Mucosa of descending colon (tissue), 3 donors: ENCODE results near the gene GFRA4. TPM values are rescaled to one million over a fixed set of nuclear protein-coding genes. Genes with fewer than 3 reads are reported as not detected.

ENCODE experiments used
- ATAC-seq: fragments of 200-7000 bp; cut with Tn5 transposase; one replicate; pipeline ENCODE4 v1.9.1; 2020; ENCODE audit warnings: mild to moderate bottlenecking, moderate library complexity
- DNase-seq, 3 donors: peaks; one replicate each; pipeline ENCODE4 v3.0.0-alpha.2; 2020
- H3K36me3 ChIP-seq: fragments of 200-600 bp; one replicate; pipeline ENCODE4 v1.8.0; 2021; ENCODE audit warnings: low read depth, mild to moderate bottlenecking
- H3K4me1 ChIP-seq: fragments of 200-600 bp; one replicate; pipeline ENCODE4 v1.8.0; 2021; ENCODE audit warnings: low read depth, mild to moderate bottlenecking
- H3K4me3 ChIP-seq: fragments of 200-600 bp; one replicate; pipeline ENCODE4 v1.8.0; 2021; ENCODE audit warnings: mild to moderate bottlenecking
- H3K9me3 ChIP-seq: fragments of 200-600 bp; one replicate; pipeline ENCODE4 v1.8.0; 2021; ENCODE audit warnings: mild to moderate bottlenecking
- CTCF ChIP-seq: fragments of 200-600 bp; IDR thresholded peaks from one replicate; pipeline ENCODE4 v1.8.0; 2022; ENCODE audit warnings: antibody characterized with exemption, mild to moderate bottlenecking
- intact Hi-C, 2 donors: fragments of 100-400 bp; cut with DNase I in 1 of 2; cut with micrococcal nuclease in 1 of 2; formaldehyde crosslinking; loops; one replicate each; pipeline versions ENCODE4 v1.11.0 to v1.11.1; 2022; cut with DNase I, micrococcal nuclease
- total RNA-seq, 3 donors: library from RNA; stranded (reverse); fragmentation: NEBNext Ultra II Directional in 2 of 3; extraction: Animal tissue kit (Norgen Biotek cat#: 25700) in 2 of 3; gene quantifications; one replicate each; pipeline versions ENCODE4 v1.2.1 to v1.2.4, GENCODE V29; 2021 to 2023
- donor health status: DM: no; HTN: no; CAD: no; lungs with moderate emphysema.
- donor health status: DM: no; HTN: no; CAD: no.
- donor health status: DM: no; HTN: yes; CAD: no.

The GFRA4 gene
- total RNA-seq, 3 donors from 2014 or later, result not detected

DNA sequence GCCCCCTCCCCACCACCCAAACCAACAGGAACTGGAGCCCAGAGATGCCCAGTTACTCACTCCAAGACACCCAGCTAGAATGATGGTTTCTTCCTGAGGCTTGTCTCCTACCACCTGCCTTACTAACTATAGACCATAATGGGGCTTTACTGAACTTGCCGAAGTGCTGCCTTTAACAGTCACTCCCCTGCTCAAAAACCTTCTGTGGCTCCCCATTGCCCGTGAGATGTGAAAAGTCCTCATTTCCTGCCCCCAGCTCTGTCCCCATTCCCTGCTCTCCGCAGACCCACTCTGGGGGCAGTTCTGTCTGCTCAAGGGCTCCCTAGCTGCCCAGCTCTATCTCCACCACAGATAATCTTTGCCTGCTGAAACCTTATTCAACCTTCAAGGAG, 44.3 kb upstream of the GFRA4 start:
- no peak for TF ChIP-seq CTCF
- Histone ChIP-seq H3K4me3 (no peak overlapping the region), H3K9me3 (no peaks in the 10 kb centered on the region), H3K4me1 (no peaks in the 10 kb centered on the region), H3K36me3 (no peaks in the 10 kb centered on the region)
- intact Hi-C loops, result no loop called here
- DNase-seq (no peak), ATAC-seq (no peak)

- Histone ChIP-seq H3K9me3 (no peaks in the 10 kb centered on the region), H3K4me1 (no peaks in the 10 kb centered on the region), H3K36me3 (no peaks in the 10 kb centered on the region), H3K4me3 (no peak overlapping the region)
- TF ChIP-seq CTCF, result no peak
- ATAC-seq, result no peak
- DNase-seq, result no peak
- intact Hi-C loops, result no loop called here
Observed at GRCh38 chr20:3706774-3707507, 43.7 kb upstream of the GFRA4 start.

DNA sequence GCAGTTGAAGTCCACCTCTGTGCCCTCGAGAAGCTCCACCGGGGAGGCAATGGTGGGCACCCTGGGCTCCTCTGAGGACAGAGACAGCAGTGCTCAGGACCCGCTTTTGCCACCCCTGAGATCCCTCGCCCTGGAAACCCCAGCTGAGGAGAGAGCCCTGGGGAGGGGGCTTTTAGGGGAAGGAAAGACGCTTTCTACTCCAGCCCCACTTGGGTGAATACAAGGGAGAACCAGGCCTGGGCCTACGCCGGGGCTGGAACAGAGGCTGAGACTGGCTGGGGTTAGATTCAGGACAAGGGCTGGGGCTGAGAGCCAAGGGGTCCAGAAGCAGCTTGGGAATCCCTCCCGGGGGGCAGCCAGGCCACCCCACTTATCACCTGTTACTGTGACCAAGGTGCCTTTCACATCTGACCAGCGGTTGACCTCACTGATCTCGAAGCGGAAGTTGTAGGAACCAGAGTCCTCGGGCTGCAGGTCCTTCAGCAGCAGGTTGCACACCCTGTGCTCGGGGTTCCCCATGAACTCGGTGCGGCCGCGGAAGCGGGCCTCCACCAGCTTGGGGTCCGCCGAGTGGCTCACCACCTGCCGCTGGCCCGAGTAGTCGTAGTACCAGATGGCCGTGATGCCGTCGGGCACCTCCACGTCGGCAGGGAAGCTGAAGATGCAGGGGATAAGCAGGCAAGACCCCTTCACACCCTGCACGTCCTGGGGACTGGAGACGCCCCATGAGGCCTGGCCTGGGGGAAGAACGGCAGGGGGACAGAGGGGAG, 43.0 kb upstream of the GFRA4 start:
- no peaks in the 10 kb centered on the region for H3K9me3 ChIP-seq
- ATAC-seq (no peak), DNase-seq (no peak)
- no peaks in the 10 kb centered on the region for H3K4me1 ChIP-seq
- no peaks in the 10 kb centered on the region for H3K36me3 ChIP-seq
- no peak for TF ChIP-seq CTCF
- no peak overlapping the region for H3K4me3 ChIP-seq
- intact Hi-C loops, result no loop called here

DNA sequence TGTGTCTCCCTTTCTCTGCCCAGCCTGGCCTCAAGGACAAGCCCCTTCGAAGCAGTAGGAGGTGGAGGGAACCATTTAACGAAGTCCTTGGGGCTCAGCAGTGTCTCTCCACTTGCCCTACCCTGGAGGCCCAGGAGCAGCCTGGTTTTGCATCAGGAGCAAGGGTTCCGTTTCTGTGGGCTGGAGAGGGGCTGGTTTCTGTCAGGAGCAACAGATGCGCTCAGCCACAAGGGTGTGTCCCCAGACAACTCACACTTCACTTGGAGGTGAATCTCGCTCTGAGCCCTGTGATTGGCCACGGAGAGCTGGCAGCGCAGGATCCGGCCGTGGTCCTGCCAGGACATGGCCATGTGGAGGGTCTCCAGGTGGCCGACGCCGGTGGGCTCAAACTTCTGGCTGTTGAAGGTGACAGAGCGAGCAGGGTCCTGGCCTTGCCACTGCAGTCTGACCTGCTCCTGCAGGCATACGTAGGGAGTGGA, 42.3 kb upstream of the GFRA4 start:
- TF ChIP-seq CTCF, result no peak
- DNase-seq, result no peak
- intact Hi-C loops, result no loop called here
- Histone ChIP-seq H3K36me3 (no peaks in the 10 kb centered on the region), H3K4me3 (no peak overlapping the region), H3K4me1 (no peaks in the 10 kb centered on the region), H3K9me3 (no peaks in the 10 kb centered on the region)
- no peak for ATAC-seq

DNA sequence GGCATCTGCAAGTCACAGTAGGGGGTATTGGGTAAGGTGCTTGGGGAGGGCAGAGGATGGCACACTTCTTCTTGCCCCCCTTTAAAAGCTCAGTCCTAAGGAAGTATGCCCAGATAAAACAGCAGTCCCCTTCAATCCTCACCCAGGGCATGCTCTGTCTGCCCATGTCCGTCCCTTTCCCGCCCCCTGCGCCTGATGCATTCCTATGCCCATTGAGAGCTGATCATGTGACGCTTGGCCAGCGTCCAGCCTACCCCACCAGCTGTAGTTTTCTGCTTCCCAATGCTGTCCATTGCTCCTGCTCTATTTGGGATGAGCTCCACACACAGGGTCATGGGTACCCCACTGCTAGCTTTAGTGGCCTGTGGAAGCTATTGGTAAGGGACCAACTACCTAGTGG, 40.9 kb upstream of the GFRA4 start:
- no peaks in the 10 kb centered on the region for H3K9me3 ChIP-seq
- DNase-seq (no peak), ATAC-seq (no peak)
- H3K36me3 ChIP-seq, result no peaks in the 10 kb centered on the region
- no peak overlapping the region for H3K4me3 ChIP-seq
- intact Hi-C loops, result no loop called here
- no peaks in the 10 kb centered on the region for H3K4me1 ChIP-seq
- TF ChIP-seq CTCF, result no peak
